Vagina (tissue), 2 donors: Measurements from ENCODE around the gene PPAT. TPM values are rescaled to one million over a fixed set of nuclear protein-coding genes. Genes with fewer than 3 reads are reported as not detected.

ENCODE experiments used
- DNase-seq, 2 donors: peaks; one replicate each; pipeline ENCODE4 v3.0.0-alpha.2; 2017; ENCODE audit errors: extremely low spot score in 2 of 2
- H3K27ac ChIP-seq: fragments of 200-600 bp; sonication (generic); one replicate; pipeline ENCODE4 v1.5.1; 2019
- H3K27me3 ChIP-seq: fragments of 200-600 bp; sonication (generic); one replicate; pipeline ENCODE4 v1.5.1; 2019
- H3K36me3 ChIP-seq, 2 donors: fragments of 200-600 bp; sonication (generic); one replicate each; pipeline ENCODE4 v1.5.1; 2017 to 2019
- H3K4me1 ChIP-seq: fragments of 200-600 bp; sonication (generic); one replicate; pipeline ENCODE4 v1.5.1; 2019
- H3K4me3 ChIP-seq, 2 donors: fragments of 200-600 bp; sonication (generic); 1 replicate in 1 of 2; 2 replicates in 1 of 2; pipeline ENCODE4 v1.5.1; 2016 to 2019
- H3K9me3 ChIP-seq: fragments of 200-600 bp; sonication (generic); one replicate; pipeline ENCODE4 v1.5.1; 2019
- CTCF ChIP-seq, 3 experiments: fragments of 450-650 bp in 2 of 3; fragments of 200-600 bp in 1 of 3; sonication (generic) in 1 of 3; IDR thresholded peaks; one replicate each; pipeline ENCODE4 v1.5.1; 2017 to 2019; ENCODE audit warnings: antibody characterized with exemption in 3 of 3, mild to moderate bottlenecking in 2 of 3, moderate library complexity in 2 of 3
- POLR2A ChIP-seq, 2 donors: fragments of 450-650 bp; IDR thresholded peaks; one replicate each; pipeline ENCODE4 v1.6.1; 2017; ENCODE audit warnings: antibody characterized with exemption in 2 of 2, mild to moderate bottlenecking in 2 of 2, moderate library complexity in 2 of 2
- POLR2AphosphoS5 ChIP-seq, 2 donors: sonication (generic); formaldehyde crosslinking; IDR thresholded peaks; one replicate each; pipeline ENCODE4 v1.9.0; 2017; ENCODE audit warnings: antibody characterized with exemption in 2 of 2, mild to moderate bottlenecking in 2 of 2, low read depth in 1 of 2; ENCODE audit not compliant: insufficient read depth in 1 of 2
- intact Hi-C: fragments of 100-400 bp; cut with DNase I; formaldehyde crosslinking; loops from one replicate; pipeline ENCODE4 v1.15.1; 2023
- total RNA-seq: library from RNA; depleted of rRNA; stranded (reverse); fragments of >200 nt; gene quantifications from one replicate; pipeline ENCODE4 v1.2.3, GENCODE V29; 2016

PPAT gene
- total RNA-seq, 1 donor from 2014 or later = 3.7 TPM

GRCh38 chr4:56440983-56441382, 5.6 kb upstream of the PPAT start:
- TF ChIP-seq POLR2AphosphoS5 (IDR thresholded peaks at IDR 0.05; ENCODE audit: insufficient read depth in 1 of 2, low read depth in 1 of 2) (no peak), POLR2A (IDR thresholded peaks at IDR 0.05) (no peak), CTCF (IDR thresholded peaks at IDR 0.05) (no peak)

GRCh38 chr4:56438766-56439165, 3.4 kb upstream of the PPAT start:
- H3K36me3 ChIP-seq = peaks cover 0 to 7% of the 10 kb centered on the region in 2 donors
- intact Hi-C loops = loop anchor here (10.0 kb wide), 1 partner anchor 54 kb away; the partner anchor contains the start of gene AASDH
- no peak overlapping the region for H3K4me3 ChIP-seq
- no peak overlapping the region for H3K27ac ChIP-seq
- H3K4me1 ChIP-seq = peaks cover 26% of the 10 kb centered on the region
- H3K9me3 ChIP-seq = no peaks in the 10 kb centered on the region
- DNase-seq = no peak
- no peaks in the 10 kb centered on the region for H3K27me3 ChIP-seq
- TF ChIP-seq POLR2AphosphoS5 (IDR thresholded peaks at IDR 0.05; ENCODE audit: insufficient read depth in 1 of 2, low read depth in 1 of 2) = no peak
- no peak for TF ChIP-seq CTCF (IDR thresholded peaks at IDR 0.05)
- TF ChIP-seq POLR2A (IDR thresholded peaks at IDR 0.05) = no peak

More at GRCh38 chr4:56440983-56441382, 5.6 kb upstream of the PPAT start:
- intact Hi-C loops = no loop called here
- H3K27ac ChIP-seq = no peak overlapping the region
- H3K4me1 ChIP-seq = peaks cover 17% of the 10 kb centered on the region
- no peaks in the 10 kb centered on the region for H3K9me3 ChIP-seq
- no peak overlapping the region for H3K4me3 ChIP-seq
- no peak for DNase-seq
- peaks cover 0 to 7% of the 10 kb centered on the region in 2 donors for H3K36me3 ChIP-seq
- H3K27me3 ChIP-seq = no peaks in the 10 kb centered on the region

GRCh38 chr4:56434599-56435139, 746 bp downstream of the PPAT start:
- H3K27me3 ChIP-seq = no peaks in the 10 kb centered on the region
- peak overlapping the region; percentile 96 for H3K27ac ChIP-seq
- peak in 1 of 2 donors; percentile 91 for DNase-seq
- no peaks in the 10 kb centered on the region for H3K36me3 ChIP-seq
- H3K4me1 ChIP-seq = peaks cover 28% of the 10 kb centered on the region
- intact Hi-C loops = loop anchor here (10.0 kb wide), 1 partner anchor 50 kb away; the partner anchor contains the start of gene AASDH
- H3K9me3 ChIP-seq = no peaks in the 10 kb centered on the region
- H3K4me3 ChIP-seq = peak overlapping the region; percentile 83 to 91
- no peak for TF ChIP-seq POLR2A (IDR thresholded peaks at IDR 0.05)
- TF ChIP-seq POLR2AphosphoS5 (IDR thresholded peaks at IDR 0.05; ENCODE audit: insufficient read depth in 1 of 2, low read depth in 1 of 2) = no peak
- TF ChIP-seq CTCF (IDR thresholded peaks at IDR 0.05) = no peak

GRCh38 chr4:56433280-56433679, 2.1 kb downstream of the PPAT start:
- no peak overlapping the region for H3K27ac ChIP-seq
- intact Hi-C loops = loop anchor here (10.0 kb wide), 1 partner anchor 48 kb away; the partner anchor contains the start of gene AASDH
- H3K4me3 ChIP-seq = no peak overlapping the region
- no peaks in the 10 kb centered on the region for H3K27me3 ChIP-seq
- peaks cover 23% of the 10 kb centered on the region for H3K4me1 ChIP-seq
- no peaks in the 10 kb centered on the region for H3K9me3 ChIP-seq
- DNase-seq = no peak
- TF ChIP-seq CTCF (IDR thresholded peaks at IDR 0.05) (no peak), POLR2AphosphoS5 (IDR thresholded peaks at IDR 0.05; ENCODE audit: insufficient read depth in 1 of 2, low read depth in 1 of 2) (no peak), POLR2A (IDR thresholded peaks at IDR 0.05) (no peak)
- no peaks in the 10 kb centered on the region for H3K36me3 ChIP-seq

GRCh38 chr4:56430203-56430602, 5.2 kb downstream of the PPAT start:
- TF ChIP-seq POLR2A (IDR thresholded peaks at IDR 0.05) (no peak), CTCF (IDR thresholded peaks at IDR 0.05) (no peak), POLR2AphosphoS5 (IDR thresholded peaks at IDR 0.05; ENCODE audit: insufficient read depth in 1 of 2, low read depth in 1 of 2) (no peak)
- no peaks in the 10 kb centered on the region for H3K36me3 ChIP-seq
- no peaks in the 10 kb centered on the region for H3K27me3 ChIP-seq
- DNase-seq = no peak
- H3K27ac ChIP-seq = no peak overlapping the region
- no peaks in the 10 kb centered on the region for H3K9me3 ChIP-seq
- intact Hi-C loops = loop anchor here (10.0 kb wide), 1 partner anchor 45 kb away; the partner anchor contains the start of gene AASDH
- H3K4me1 ChIP-seq = peaks cover 16% of the 10 kb centered on the region
- no peak overlapping the region for H3K4me3 ChIP-seq
